MCF 10A (cell line): Measurements from ENCODE around the gene PPP2R3A. TPM values are rescaled to one million over a fixed set of nuclear protein-coding genes. Genes with fewer than 3 reads are reported as not detected.

Experiments used
- BruUV-seq: library from RNA; stranded (reverse); fragments of 400-500 nt; replicated peaks from 2 replicates; lab custom pipeline; 2021; lab: Mats Ljungman, UMichigan
- CTCF ChIA-PET: fragments of 300-600 bp; sonication (Branson Sonifier 250); formaldehyde crosslinking; extraction: SDS; loops from one replicate; lab custom pipeline; 2021; ENCODE audit warnings: antibody characterized with exemption, inconsistent platforms; lab: Yijun Ruan, JAX
- POLR2A ChIA-PET: fragments of 300-600, 350-650 bp; sonication (Branson Sonifier 250); formaldehyde crosslinking; extraction: SDS; loops from one replicate; lab custom pipeline; 2020; ENCODE audit warnings: antibody characterized with exemption, inconsistent platforms; lab: Yijun Ruan, JAX
- DNase-seq: peaks from one replicate; pipeline ENCODE4 v3.0.0-alpha.2; 2018; ENCODE audit not compliant: unreplicated experiment
- H3K27ac Mint-ChIP-seq: one replicate; pipeline ENCODE4 v1.8.0; 2022; ENCODE audit warnings: mild to moderate bottlenecking, low read depth, mixed read lengths; ENCODE audit not compliant: unreplicated experiment
- H3K27me3 Mint-ChIP-seq: one replicate; pipeline ENCODE4 v1.8.0; 2022; ENCODE audit warnings: mixed read lengths; ENCODE audit not compliant: insufficient read depth, unreplicated experiment
- H3K36me3 Mint-ChIP-seq: one replicate; pipeline ENCODE4 v1.8.0; 2022; ENCODE audit warnings: mild to moderate bottlenecking, moderate library complexity, mixed read lengths; ENCODE audit not compliant: insufficient read depth, unreplicated experiment
- H3K4me1 Mint-ChIP-seq: one replicate; pipeline ENCODE4 v1.8.0; 2022; ENCODE audit warnings: mixed read lengths; ENCODE audit not compliant: insufficient read depth, unreplicated experiment
- H3K4me3 Mint-ChIP-seq: one replicate; pipeline ENCODE4 v1.8.0; 2022; ENCODE audit warnings: mild to moderate bottlenecking, moderate library complexity, mixed read lengths; ENCODE audit not compliant: unreplicated experiment
- H3K9me3 Mint-ChIP-seq: one replicate; pipeline ENCODE4 v1.8.0; 2022; ENCODE audit warnings: mixed read lengths; ENCODE audit not compliant: unreplicated experiment
- intact Hi-C: fragments of 100-400 bp; cut with micrococcal nuclease; formaldehyde crosslinking; loops from 2 replicates; pipeline ENCODE4 v1.14.1; 2022
- total RNA-seq: library from RNA; stranded (reverse); gene quantifications from 2 replicates; pipeline ENCODE4 v1.2.3, GENCODE V29; 2022
- TF ChIP-seq, protein P1 (sequence below): fragments of 200-600 bp; IDR thresholded peaks from one replicate; pipeline ENCODE4 v1.8.0; 2022; ENCODE audit warnings: antibody characterized with exemption, mild to moderate bottlenecking; ENCODE audit not compliant: unreplicated experiment

Gene PPP2R3A
- total RNA-seq, 1 experiment from 2014 or later, result 7.5 TPM

- Mint-ChIP-seq H3K4me3 (no peak overlapping the region), H3K36me3 (peaks cover 18% of the 10 kb centered on the region), H3K4me1 (peaks cover 39% of the 10 kb centered on the region), H3K9me3 (peaks cover 7% of the 10 kb centered on the region), H3K27ac (no peak overlapping the region), H3K27me3 (no peaks in the 10 kb centered on the region)
- intact Hi-C loops, result no loop called here
- no peak for DNase-seq
- BruUV-seq, result no TSS peak
- ChIA-PET CTCF (interaction anchor here (0.5 to 15.8 kb wide), 4 partner anchors 18 to 212 kb away, joined by 3 to 447 read pairs (median 10); no protein-coding TSS in a partner anchor), POLR2A (no interaction called here)
- TF ChIP-seq, protein P1, sequence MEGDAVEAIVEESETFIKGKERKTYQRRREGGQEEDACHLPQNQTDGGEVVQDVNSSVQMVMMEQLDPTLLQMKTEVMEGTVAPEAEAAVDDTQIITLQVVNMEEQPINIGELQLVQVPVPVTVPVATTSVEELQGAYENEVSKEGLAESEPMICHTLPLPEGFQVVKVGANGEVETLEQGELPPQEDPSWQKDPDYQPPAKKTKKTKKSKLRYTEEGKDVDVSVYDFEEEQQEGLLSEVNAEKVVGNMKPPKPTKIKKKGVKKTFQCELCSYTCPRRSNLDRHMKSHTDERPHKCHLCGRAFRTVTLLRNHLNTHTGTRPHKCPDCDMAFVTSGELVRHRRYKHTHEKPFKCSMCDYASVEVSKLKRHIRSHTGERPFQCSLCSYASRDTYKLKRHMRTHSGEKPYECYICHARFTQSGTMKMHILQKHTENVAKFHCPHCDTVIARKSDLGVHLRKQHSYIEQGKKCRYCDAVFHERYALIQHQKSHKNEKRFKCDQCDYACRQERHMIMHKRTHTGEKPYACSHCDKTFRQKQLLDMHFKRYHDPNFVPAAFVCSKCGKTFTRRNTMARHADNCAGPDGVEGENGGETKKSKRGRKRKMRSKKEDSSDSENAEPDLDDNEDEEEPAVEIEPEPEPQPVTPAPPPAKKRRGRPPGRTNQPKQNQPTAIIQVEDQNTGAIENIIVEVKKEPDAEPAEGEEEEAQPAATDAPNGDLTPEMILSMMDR, result no peak
Observed at GRCh38 chr3:135924506-135924905, 41.0 kb upstream of the PPP2R3A start.

- Mint-ChIP-seq H3K9me3 (peaks cover 7% of the 10 kb centered on the region), H3K36me3 (peaks cover 21% of the 10 kb centered on the region), H3K4me1 (peaks cover 50% of the 10 kb centered on the region), H3K27ac (peak overlapping the region; percentile 58), H3K4me3 (no peak overlapping the region), H3K27me3 (no peaks in the 10 kb centered on the region)
- CTCF ChIA-PET, result interaction anchor here (1.9 to 15.8 kb wide), 2 partner anchors 8 to 116 kb away, joined by 7 to 447 read pairs; no protein-coding TSS in a partner anchor
- TF ChIP-seq, protein P1, result no peak
- POLR2A ChIA-PET, result interaction anchor here (0.9 to 3.2 kb wide), 10 partner anchors 10 to 324 kb away, joined by 3 to 32 read pairs (median 3); partner anchors contain the start of genes PCCB and PPP2R3A
- DNase-seq, result no peak
- intact Hi-C loops, result no loop called here
- BruUV-seq, result no TSS peak
Observed at GRCh38 chr3:135926664-135927063, 38.9 kb upstream of the PPP2R3A start.

DNA sequence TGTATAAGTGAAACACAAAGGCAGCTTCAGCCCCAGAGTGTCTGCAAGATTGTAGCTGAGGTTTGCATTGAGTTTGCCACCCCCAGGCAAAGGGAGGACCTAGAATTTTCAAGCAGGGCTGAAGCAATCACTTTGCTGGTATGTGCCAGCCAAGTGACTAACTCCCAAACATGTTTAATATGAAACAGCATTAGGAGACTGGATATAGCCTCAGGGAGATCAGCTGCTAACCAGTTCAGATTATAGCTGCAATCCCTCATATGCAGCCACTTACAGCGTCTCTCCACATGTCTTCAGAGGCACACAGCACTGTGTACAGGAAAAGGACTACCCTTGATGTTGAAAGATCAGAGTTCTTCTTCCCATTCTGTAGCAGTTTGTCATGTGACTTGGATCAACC, 38.4 kb upstream of the PPP2R3A start:
- peaks cover 21% of the 10 kb centered on the region for H3K36me3 Mint-ChIP-seq
- peaks cover 50% of the 10 kb centered on the region for H3K4me1 Mint-ChIP-seq
- intact Hi-C loops, result no loop called here
- TF ChIP-seq, protein P1, result no peak
- peaks cover 7% of the 10 kb centered on the region for H3K9me3 Mint-ChIP-seq
- ChIA-PET CTCF (interaction anchor here (0.7 to 3.7 kb wide), 4 partner anchors 9 to 115 kb away, joined by 3 to 14 read pairs (median 6); no protein-coding TSS in a partner anchor), POLR2A (interaction anchor here (0.9 to 3.2 kb wide), 11 partner anchors 10 to 324 kb away, joined by 3 to 32 read pairs (median 3); partner anchors contain the start of genes PCCB and PPP2R3A)
- H3K27me3 Mint-ChIP-seq, result no peaks in the 10 kb centered on the region
- BruUV-seq, result no TSS peak
- peak overlapping the region; percentile 5 for H3K4me3 Mint-ChIP-seq
- peak overlapping the region; percentile 85 for H3K27ac Mint-ChIP-seq
- DNase-seq, result peak; percentile 93

- peak; percentile 72 for DNase-seq
- ChIA-PET POLR2A (interaction anchor here (0.6 to 3.2 kb wide), 6 partner anchors 8 to 1316 kb away, joined by 3 to 32 read pairs (median 4); partner anchors contain the start of gene PPP2R3A), CTCF (interaction anchor here (1.9 to 3.7 kb wide), 2 partner anchors 11 to 112 kb away, joined by 7 to 14 read pairs; no protein-coding TSS in a partner anchor)
- peak overlapping the region; percentile 22 for H3K4me3 Mint-ChIP-seq
- intact Hi-C loops, result no loop called here
- peaks cover 21% of the 10 kb centered on the region for H3K36me3 Mint-ChIP-seq
- no TSS peak for BruUV-seq
- peaks cover 42% of the 10 kb centered on the region for H3K4me1 Mint-ChIP-seq
- peak overlapping the region; percentile 92 for H3K27ac Mint-ChIP-seq
- H3K27me3 Mint-ChIP-seq, result no peaks in the 10 kb centered on the region
- TF ChIP-seq, protein P1, result no peak
- peaks cover 7% of the 10 kb centered on the region for H3K9me3 Mint-ChIP-seq
Observed at GRCh38 chr3:135929670-135930069, 35.9 kb upstream of the PPP2R3A start.
